Esophagus (tissue), 2 donors: ENCODE results near the gene NPL. TPM values are rescaled to one million over a fixed set of nuclear protein-coding genes. Genes with fewer than 3 reads are reported as not detected.

Experiments used
- H3K27ac ChIP-seq, 2 donors: one replicate each; pipeline ENCODE4 v1.5.1; 2013; ENCODE audit warnings: low read depth in 2 of 2, mild to moderate bottlenecking in 2 of 2, inconsistent platforms in 1 of 2, low read length in 1 of 2, moderate library complexity in 1 of 2
- H3K27me3 ChIP-seq, 2 donors: one replicate each; pipeline ENCODE4 v1.6.1; 2013; ENCODE audit warnings: low read length in 2 of 2, control low read depth in 1 of 2, mild to moderate bottlenecking in 1 of 2; ENCODE audit not compliant: insufficient read depth in 2 of 2, control insufficient read depth in 1 of 2
- H3K36me3 ChIP-seq, 2 donors: one replicate each; pipeline ENCODE4 v1.6.1; 2013; ENCODE audit warnings: low read length in 1 of 2; ENCODE audit not compliant: control insufficient read depth in 2 of 2, insufficient read depth in 2 of 2
- H3K4me1 ChIP-seq, 2 donors: one replicate each; pipeline ENCODE4 v1.6.1; 2013; ENCODE audit warnings: low read length in 1 of 2; ENCODE audit not compliant: control insufficient read depth in 2 of 2, insufficient read depth in 2 of 2
- H3K4me3 ChIP-seq, 2 donors: one replicate each; pipeline ENCODE4 v1.5.1; 2013; ENCODE audit warnings: low read length in 2 of 2, mild to moderate bottlenecking in 2 of 2, low read depth in 1 of 2, moderate library complexity in 1 of 2
- H3K9me3 ChIP-seq, 2 donors: one replicate each; pipeline ENCODE4 v1.6.1; 2013; ENCODE audit warnings: mild to moderate bottlenecking in 2 of 2, low read depth in 1 of 2, low read length in 1 of 2, moderate library complexity in 1 of 2; ENCODE audit not compliant: control insufficient read depth in 2 of 2, insufficient read depth in 1 of 2
- WGBS, 2 donors: extraction: QIAGEN DNeasy Blood & Tissue Kit; methylation state at CpG; one replicate each; pipeline ENCODE4 v1.1.7; 2013; 5-methylcytosine and 5-hydroxymethylcytosine counted together
- polyA plus RNA-seq, 2 donors: library from polyadenylated mRNA; stranded (reverse); fragments of 200-250 nt; gene quantifications; one replicate each; pipeline ENCODE4 v1.2.3, GENCODE V29; 2013
- donor health status: healthy with polysubstance abuse.
- donor health status: Bipolar disorder and iron deficiency.

NPL gene
- 1 to 10 TPM; 5.5 to 7.2 TPM for polyA plus RNA-seq

GRCh38 chr1:182789138-182790076 is at the start of gene NPL:
TSS of gene NPL (plus strand) at chr1:182789773. CDS start at chr1:182794372, 4,599 bp downstream.
- H3K27me3 ChIP-seq: no peaks in the 10 kb centered on the region
- peak within 1 kb of the TSS; percentile 70 to 71 for H3K4me3 ChIP-seq
- peaks cover 0 to under 1% of the 10 kb centered on the region in 2 donors for H3K36me3 ChIP-seq
- no peaks in the 10 kb centered on the region for H3K9me3 ChIP-seq
- 0 to 1% methylated on average over 91 to 93 of the region's 93 CpGs for WGBS, 2 donors
- H3K4me1 ChIP-seq: no peaks in the 10 kb centered on the region
- H3K27ac ChIP-seq: peak within 1 kb of the TSS; percentile 86 to 87

GRCh38 chr1:182740120-182740519 is 49.5 kb upstream of the NPL start:
- WGBS, 2 donors: 97 to 98% methylated on average over 1 of the region's 1 CpG
- Histone ChIP-seq H3K27ac (no peak overlapping the region), H3K4me1 (no peaks in the 10 kb centered on the region), H3K4me3 (no peak overlapping the region), H3K27me3 (no peaks in the 10 kb centered on the region), H3K9me3 (no peaks in the 10 kb centered on the region), H3K36me3 (no peaks in the 10 kb centered on the region)

GRCh38 chr1:182742780-182743179 is 46.8 kb upstream of the NPL start:
- H3K27me3 ChIP-seq: no peaks in the 10 kb centered on the region
- no peak overlapping the region for H3K27ac ChIP-seq
- no peaks in the 10 kb centered on the region for H3K4me1 ChIP-seq
- no peak overlapping the region for H3K4me3 ChIP-seq
- no peaks in the 10 kb centered on the region for H3K36me3 ChIP-seq
- no peaks in the 10 kb centered on the region for H3K9me3 ChIP-seq
- WGBS, 2 donors: 86 to 92% methylated on average over 1 of the region's 1 CpG

- Histone ChIP-seq H3K9me3 (no peaks in the 10 kb centered on the region), H3K27me3 (no peaks in the 10 kb centered on the region), H3K36me3 (no peaks in the 10 kb centered on the region), H3K4me1 (no peaks in the 10 kb centered on the region), H3K4me3 (no peak overlapping the region), H3K27ac (no peak overlapping the region)
- WGBS, 2 donors: 57 to 71% methylated on average over 14 of the region's 14 CpGs
These were observed 37.2 kb upstream of the NPL start for GRCh38 chr1:182752077-182752988.

GRCh38 chr1:182754087-182754486 is 35.5 kb upstream of the NPL start:
- Histone ChIP-seq H3K9me3 (no peaks in the 10 kb centered on the region), H3K4me3 (no peak overlapping the region), H3K27ac (no peak overlapping the region), H3K4me1 (no peaks in the 10 kb centered on the region), H3K36me3 (no peaks in the 10 kb centered on the region), H3K27me3 (no peaks in the 10 kb centered on the region)
- WGBS, 2 donors: 58 to 75% methylated on average over 7 of the region's 7 CpGs

- no peaks in the 10 kb centered on the region for H3K9me3 ChIP-seq
- H3K4me3 ChIP-seq: no peak overlapping the region
- H3K36me3 ChIP-seq: no peaks in the 10 kb centered on the region
- H3K27me3 ChIP-seq: no peaks in the 10 kb centered on the region
- H3K27ac ChIP-seq: no peak overlapping the region
- 63 to 71% methylated on average over 4 of the region's 4 CpGs for WGBS, 2 donors
- no peaks in the 10 kb centered on the region for H3K4me1 ChIP-seq
These were observed 34.8 kb upstream of the NPL start for GRCh38 chr1:182754543-182755314.

GRCh38 chr1:182755632-182756031 is 33.9 kb upstream of the NPL start:
- Histone ChIP-seq H3K4me3 (no peak overlapping the region), H3K27ac (no peak overlapping the region), H3K4me1 (no peaks in the 10 kb centered on the region), H3K9me3 (no peaks in the 10 kb centered on the region), H3K36me3 (no peaks in the 10 kb centered on the region), H3K27me3 (no peaks in the 10 kb centered on the region)

- Histone ChIP-seq H3K9me3 (no peaks in the 10 kb centered on the region), H3K36me3 (no peaks in the 10 kb centered on the region), H3K27ac (no peak overlapping the region), H3K4me1 (no peaks in the 10 kb centered on the region), H3K27me3 (no peaks in the 10 kb centered on the region), H3K4me3 (no peak overlapping the region)
These were observed 33.1 kb upstream of the NPL start for GRCh38 chr1:182756423-182756822.
